DOHH2 (cell line): ENCODE results near the gene HEG1.

Experiments
- H3F3A ChIP-seq: fragments of 200-600 bp; sonication (generic), shearing (Covaris generic); 2 replicates; pipeline ENCODE4 v1.6.0; 2016; ENCODE audit warnings: antibody characterized with exemption, mild to moderate bottlenecking; ENCODE audit not compliant: control insufficient read depth, insufficient read depth
- H3K27ac ChIP-seq: fragments of 200-600 bp; sonication (generic); 2 replicates; pipeline ENCODE4 v1.5.1; 2014; ENCODE audit warnings: low read depth, mild to moderate bottlenecking, low read length, moderate library complexity
- H3K27me3 ChIP-seq: fragments of 200-600 bp; sonication (generic); 2 replicates; pipeline ENCODE4 v1.6.1; 2014; ENCODE audit warnings: mild to moderate bottlenecking, low read length, mixed read lengths; ENCODE audit not compliant: control insufficient read depth
- H3K36me3 ChIP-seq: fragments of 200-600 bp; sonication (generic); 2 replicates; pipeline ENCODE4 v1.6.1; 2014; ENCODE audit warnings: mild to moderate bottlenecking, low read length, moderate library complexity, mixed read lengths; ENCODE audit not compliant: control insufficient read depth
- H3K4me1 ChIP-seq: fragments of 200-600 bp; sonication (generic); 2 replicates; pipeline ENCODE4 v1.6.1; 2014; ENCODE audit warnings: mild to moderate bottlenecking, low read length, mixed read lengths; ENCODE audit not compliant: control insufficient read depth
- H3K4me2 ChIP-seq: fragments of 200-600 bp; sonication (generic); 2 replicates; pipeline ENCODE4 v1.6.0; 2014; ENCODE audit warnings: mild to moderate bottlenecking, low read length, moderate library complexity
- H3K4me3 ChIP-seq: fragments of 200-600 bp; sonication (generic); 2 replicates; pipeline ENCODE4 v1.5.1; 2014; ENCODE audit warnings: mild to moderate bottlenecking, low read length, mixed read lengths
- H3K79me2 ChIP-seq: fragments of 200-600 bp; sonication (generic); 2 replicates; pipeline ENCODE4 v1.6.1; 2014; ENCODE audit warnings: mild to moderate bottlenecking, low read length, mixed read lengths; ENCODE audit not compliant: control insufficient read depth
- H3K9me2 ChIP-seq: fragments of 200-600 bp; sonication (generic); replicated peaks from 2 replicates; pipeline ENCODE4 v1.6.1; 2014; ENCODE audit warnings: mild to moderate bottlenecking, low read length, mixed read lengths; ENCODE audit not compliant: control insufficient read depth
- H3K9me3 ChIP-seq: fragments of 200-600 bp; sonication (generic); 2 replicates; pipeline ENCODE4 v1.6.1; 2014; ENCODE audit warnings: antibody characterized with exemption, low read length, mixed read lengths; ENCODE audit not compliant: control insufficient read depth, insufficient read depth
- H4K20me1 ChIP-seq: fragments of 200-600 bp; sonication (generic); 2 replicates; pipeline ENCODE4 v1.6.0; 2014; ENCODE audit warnings: low read depth, mild to moderate bottlenecking, antibody characterized with exemption, low read length, moderate library complexity; ENCODE audit not compliant: control insufficient read depth, insufficient read depth
- CTCF ChIP-seq: fragments of 200-600 bp; sonication (generic); IDR thresholded peaks from one replicate; pipeline ENCODE4 v1.5.1; 2014; ENCODE audit warnings: antibody characterized with exemption, mild to moderate bottlenecking, low read depth, low read length; ENCODE audit not compliant: poor library complexity, severe bottlenecking
- EZH2phosphoT487 ChIP-seq: fragments of 200-600 bp; sonication (generic); IDR thresholded peaks from 2 replicates; pipeline ENCODE4 v1.6.1; 2017; ENCODE audit warnings: borderline replicate concordance, mild to moderate bottlenecking, antibody characterized with exemption, low read length, moderate library complexity, mixed read lengths

The HEG1 gene

GRCh38 chr3:125055913-125056745 is at the start of gene HEG1:
TSS of gene HEG1 (minus strand) at chr3:125055997. CDS start at chr3:125055890, 107 bp downstream.
- H3K4me3 ChIP-seq = peak within 1 kb of the TSS; percentile 45
- H4K20me1 ChIP-seq = no peaks in the 10 kb centered on the region
- no peaks in the 10 kb centered on the region for H3K79me2 ChIP-seq
- TF ChIP-seq CTCF (no peak), EZH2phosphoT487 (0 out of 2 replicates have a peak, but pooled peaks have one; percentile 46)
- H3K9me2 ChIP-seq = no peaks in the 10 kb centered on the region
- no peak within 1 kb of the TSS for H3K27ac ChIP-seq
- H3K36me3 ChIP-seq = no peaks in the 10 kb centered on the region
- peaks cover 77% of the 10 kb centered on the region for H3K27me3 ChIP-seq
- H3K4me1 ChIP-seq = peaks cover 8% of the 10 kb centered on the region; the same call in 1 of the 2 replicates
- H3F3A ChIP-seq = no peaks in the 10 kb centered on the region
- H3K4me2 ChIP-seq = peak within 1 kb of the TSS; percentile 46
- H3K9me3 ChIP-seq = no peaks in the 10 kb centered on the region

- Histone ChIP-seq H3F3A (no peaks in the 10 kb centered on the region), H3K27me3 (peaks cover 14% of the 10 kb centered on the region), H3K36me3 (no peaks in the 10 kb centered on the region), H3K9me2 (no peaks in the 10 kb centered on the region), H3K27ac (no peak overlapping the region), H3K9me3 (no peaks in the 10 kb centered on the region), H3K79me2 (no peaks in the 10 kb centered on the region), H3K4me2 (no peak overlapping the region), H4K20me1 (no peaks in the 10 kb centered on the region), H3K4me3 (no peak overlapping the region), H3K4me1 (peaks cover 10% of the 10 kb centered on the region)
- TF ChIP-seq EZH2phosphoT487 = no peak
- no peak for TF ChIP-seq CTCF
Measured at GRCh38 chr3:125105116-125105515, 49.3 kb upstream of the HEG1 start.

- Histone ChIP-seq H3F3A (no peaks in the 10 kb centered on the region), H4K20me1 (no peaks in the 10 kb centered on the region), H3K9me2 (no peaks in the 10 kb centered on the region), H3K36me3 (no peaks in the 10 kb centered on the region), H3K79me2 (no peaks in the 10 kb centered on the region), H3K9me3 (no peaks in the 10 kb centered on the region), H3K4me3 (no peak overlapping the region), H3K27me3 (peaks cover 14% of the 10 kb centered on the region), H3K4me1 (peaks cover 10% of the 10 kb centered on the region), H3K27ac (no peak overlapping the region), H3K4me2 (no peak overlapping the region)
- TF ChIP-seq EZH2phosphoT487 = no peak
- TF ChIP-seq CTCF = no peak
Measured at GRCh38 chr3:125104639-125105038, 48.8 kb upstream of the HEG1 start.
